Neural cell (in vitro differentiated cells): ENCODE measurements around the gene KCNMB2. TPM values are rescaled to one million over a fixed set of nuclear protein-coding genes. Genes with fewer than 3 reads are reported as not detected.

Experiments
- H2AFZ ChIP-seq: fragments of 200-600, 300-800 bp; sonication (generic), shearing (Covaris generic); 2 replicates; pipeline ENCODE4 v1.6.0; 2014; ENCODE audit warnings: low read depth, mild to moderate bottlenecking, antibody characterized with exemption, low read length, moderate library complexity
- H3F3A ChIP-seq: fragments of 200-600 bp; shearing (Covaris generic); 2 replicates; pipeline ENCODE4 v1.6.1; 2016; ENCODE audit warnings: mild to moderate bottlenecking, moderate library complexity, mixed read lengths, antibody characterized with exemption, low read length; ENCODE audit not compliant: insufficient read depth, poor library complexity, severe bottlenecking
- H3K27ac ChIP-seq: fragments of 200-600, 300-800 bp; sonication (generic), shearing (Covaris generic); 2 replicates; pipeline ENCODE4 v1.5.1; 2014; ENCODE audit warnings: mild to moderate bottlenecking, low read length, moderate library complexity
- H3K27me3 ChIP-seq: fragments of 300-800, 200-600 bp; sonication (generic), shearing (Covaris generic); 2 replicates; pipeline ENCODE4 v1.6.0; 2014; ENCODE audit warnings: mild to moderate bottlenecking, low read depth, low read length, moderate library complexity; ENCODE audit not compliant: insufficient read depth
- H3K36me3 ChIP-seq: fragments of 300-800, 200-600 bp; sonication (generic), shearing (Covaris generic); 2 replicates; pipeline ENCODE4 v1.5.1; 2014; ENCODE audit warnings: mild to moderate bottlenecking, antibody characterized with exemption, low read length, moderate library complexity; ENCODE audit not compliant: insufficient read depth
- H3K4me2 ChIP-seq: fragments of 300-800, 200-600 bp; sonication (generic), shearing (Covaris generic); 2 replicates; pipeline ENCODE4 v1.6.0; 2014; ENCODE audit warnings: mild to moderate bottlenecking, low read length
- H3K4me3 ChIP-seq: fragments of 300-800, 200-600 bp; sonication (generic), shearing (Covaris generic); 2 replicates; pipeline ENCODE4 v1.5.1; 2014; ENCODE audit warnings: mild to moderate bottlenecking, low read length, moderate library complexity
- H3K79me2 ChIP-seq: fragments of 200-600 bp; shearing (Covaris generic); replicated peaks from 2 replicates; pipeline ENCODE4 v1.6.0; 2014; ENCODE audit warnings: mild to moderate bottlenecking, low read length, moderate library complexity; ENCODE audit not compliant: insufficient read depth
- H3K9ac ChIP-seq: fragments of 300-800, 200-600 bp; sonication (generic), shearing (Covaris generic); 2 replicates; pipeline ENCODE4 v1.6.1; 2016; ENCODE audit warnings: mild to moderate bottlenecking, low read length, mixed read lengths
- H3K9me2 ChIP-seq: fragments of 200-600 bp; shearing (Covaris generic); 2 replicates; pipeline ENCODE4 v1.6.1; 2016; ENCODE audit warnings: mild to moderate bottlenecking, low read length, mixed read lengths; ENCODE audit not compliant: insufficient read depth
- H3K9me3 ChIP-seq: fragments of 200-600, 300-800 bp; sonication (generic), shearing (Covaris generic); 2 replicates; pipeline ENCODE4 v1.6.1; 2016; ENCODE audit warnings: mild to moderate bottlenecking, mixed run types, low read length, moderate library complexity, mixed read lengths
- H4K20me1 ChIP-seq: fragments of 200-600 bp; shearing (Covaris generic); 2 replicates; pipeline ENCODE4 v1.6.1; 2016; ENCODE audit warnings: mild to moderate bottlenecking, mixed run types; ENCODE audit not compliant: insufficient read depth
- EP300 ChIP-seq: fragments of 450-650 bp; conservative IDR thresholded peaks from 2 replicates; pipeline ENCODE4 v1.6.1; 2014; ENCODE audit warnings: antibody characterized with exemption, mild to moderate bottlenecking, moderate library complexity; ENCODE audit not compliant: poor library complexity, severe bottlenecking
- EZH2 ChIP-seq: fragments of 200-600, 300-800 bp; shearing (Covaris generic), sonication (generic); IDR thresholded peaks from 2 replicates; pipeline ENCODE4 v1.6.1; 2014; ENCODE audit warnings: antibody characterized with exemption, low read length, borderline replicate concordance, mild to moderate bottlenecking; ENCODE audit not compliant: insufficient read depth, poor library complexity, severe bottlenecking
- MXI1 ChIP-seq: fragments of 450-650 bp; conservative IDR thresholded peaks from 2 replicates; pipeline ENCODE4 v1.6.1; 2014; ENCODE audit warnings: antibody characterized with exemption, mild to moderate bottlenecking; ENCODE audit not compliant: poor library complexity, severe bottlenecking
- POLR2AphosphoS5 ChIP-seq: IDR thresholded peaks from 2 replicates; pipeline ENCODE4 v1.6.1; 2012
- RAD21 ChIP-seq: fragments of 450-650 bp; conservative IDR thresholded peaks from 2 replicates; pipeline ENCODE4 v1.6.1; 2014; ENCODE audit warnings: antibody characterized with exemption, mild to moderate bottlenecking, moderate library complexity
- SMC3 ChIP-seq: fragments of 450-650 bp; conservative IDR thresholded peaks from 2 replicates; pipeline ENCODE4 v1.6.1; 2014; ENCODE audit warnings: antibody characterized with exemption, mild to moderate bottlenecking, moderate library complexity; ENCODE audit not compliant: poor library complexity
- TAF1 ChIP-seq: IDR thresholded peaks from 2 replicates; pipeline ENCODE4 v1.6.1; 2012; ENCODE audit warnings: low read depth
- polyA plus RNA-seq: library from polyadenylated mRNA; depleted of rRNA; stranded (reverse); fragments of >200 nt; gene quantifications from 2 replicates; pipeline ENCODE4 v1.2.3, GENCODE V29; 2014
- TF ChIP-seq, protein P1 (sequence below): IDR thresholded peaks from 2 replicates; pipeline ENCODE4 v1.6.1; 2012; ENCODE audit warnings: borderline replicate concordance
- TF ChIP-seq, protein P2 (sequence below): fragments of 450-650 bp; IDR thresholded peaks from 2 replicates; pipeline ENCODE4 v1.5.1; 2014; ENCODE audit warnings: antibody characterized with exemption, mild to moderate bottlenecking, moderate library complexity; ENCODE audit not compliant: poor library complexity, severe bottlenecking

KCNMB2 gene
- polyA plus RNA-seq, 1 donor from 2014 or later, result 0.93 TPM

DNA sequence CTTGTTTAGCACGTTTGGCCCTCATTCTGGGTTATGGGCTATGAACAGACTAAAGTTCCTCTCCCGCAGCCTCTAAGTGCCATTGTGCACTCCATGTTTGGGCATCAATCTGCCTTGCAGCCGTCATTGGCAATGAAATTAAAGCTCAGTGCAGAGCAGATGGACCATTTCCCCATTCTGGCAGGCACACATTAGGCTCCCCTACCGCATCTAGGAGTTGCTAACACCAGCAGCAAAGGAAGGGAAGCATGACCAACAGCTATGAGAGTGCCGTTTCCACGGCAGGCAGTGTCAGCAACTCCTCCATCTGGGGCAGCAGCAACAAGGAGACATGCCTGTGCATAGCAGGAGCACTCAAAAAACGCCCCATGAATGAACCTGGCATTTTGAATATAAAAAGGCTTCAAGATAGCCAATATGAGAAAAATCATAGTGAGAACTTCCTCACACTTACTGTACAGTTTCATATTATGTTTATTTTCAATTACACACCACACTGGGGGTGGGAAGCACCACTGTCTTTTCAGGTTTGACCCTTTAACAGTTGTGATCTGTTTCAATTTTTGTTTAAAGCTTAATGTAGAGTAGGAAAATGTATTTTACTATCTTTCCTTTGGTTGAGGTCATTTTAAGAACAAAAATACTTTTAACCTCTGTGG, 218.7 kb downstream of the KCNMB2 start:
- no peak overlapping the region for H3K27ac ChIP-seq

DNA sequence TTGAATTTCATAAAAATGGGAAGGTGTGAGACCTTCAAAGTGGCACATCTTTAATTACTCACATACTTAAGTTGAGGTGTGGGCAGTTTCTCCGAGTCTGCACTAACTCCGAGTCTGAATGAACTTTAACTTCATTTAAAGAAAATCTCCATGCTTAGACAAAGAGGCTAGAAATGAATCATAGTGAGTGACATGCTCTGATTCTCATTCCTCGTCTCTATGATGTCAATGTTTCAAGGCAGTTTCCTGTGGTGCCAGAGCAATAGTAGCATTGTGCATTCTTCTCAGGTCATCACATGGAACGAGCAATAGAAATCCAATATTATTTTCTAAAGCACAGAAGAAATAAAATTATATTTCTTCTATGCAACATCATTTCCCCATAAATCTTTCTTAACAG, 224.8 kb downstream of the KCNMB2 start:
- Histone ChIP-seq H3K27me3 (no peaks in the 10 kb centered on the region), H3K36me3 (no peaks in the 10 kb centered on the region), H2AFZ (no peak overlapping the region), H3K4me2 (no peak overlapping the region), H3F3A (no peaks in the 10 kb centered on the region), H4K20me1 (no peaks in the 10 kb centered on the region), H3K27ac (no peak overlapping the region), H3K9me3 (no peaks in the 10 kb centered on the region), H3K9ac (no peak overlapping the region), H3K9me2 (no peaks in the 10 kb centered on the region), H3K4me3 (no peak overlapping the region), H3K79me2 (no peaks in the 10 kb centered on the region)
- no peak for TF ChIP-seq MXI1
- TF ChIP-seq, protein P1, sequence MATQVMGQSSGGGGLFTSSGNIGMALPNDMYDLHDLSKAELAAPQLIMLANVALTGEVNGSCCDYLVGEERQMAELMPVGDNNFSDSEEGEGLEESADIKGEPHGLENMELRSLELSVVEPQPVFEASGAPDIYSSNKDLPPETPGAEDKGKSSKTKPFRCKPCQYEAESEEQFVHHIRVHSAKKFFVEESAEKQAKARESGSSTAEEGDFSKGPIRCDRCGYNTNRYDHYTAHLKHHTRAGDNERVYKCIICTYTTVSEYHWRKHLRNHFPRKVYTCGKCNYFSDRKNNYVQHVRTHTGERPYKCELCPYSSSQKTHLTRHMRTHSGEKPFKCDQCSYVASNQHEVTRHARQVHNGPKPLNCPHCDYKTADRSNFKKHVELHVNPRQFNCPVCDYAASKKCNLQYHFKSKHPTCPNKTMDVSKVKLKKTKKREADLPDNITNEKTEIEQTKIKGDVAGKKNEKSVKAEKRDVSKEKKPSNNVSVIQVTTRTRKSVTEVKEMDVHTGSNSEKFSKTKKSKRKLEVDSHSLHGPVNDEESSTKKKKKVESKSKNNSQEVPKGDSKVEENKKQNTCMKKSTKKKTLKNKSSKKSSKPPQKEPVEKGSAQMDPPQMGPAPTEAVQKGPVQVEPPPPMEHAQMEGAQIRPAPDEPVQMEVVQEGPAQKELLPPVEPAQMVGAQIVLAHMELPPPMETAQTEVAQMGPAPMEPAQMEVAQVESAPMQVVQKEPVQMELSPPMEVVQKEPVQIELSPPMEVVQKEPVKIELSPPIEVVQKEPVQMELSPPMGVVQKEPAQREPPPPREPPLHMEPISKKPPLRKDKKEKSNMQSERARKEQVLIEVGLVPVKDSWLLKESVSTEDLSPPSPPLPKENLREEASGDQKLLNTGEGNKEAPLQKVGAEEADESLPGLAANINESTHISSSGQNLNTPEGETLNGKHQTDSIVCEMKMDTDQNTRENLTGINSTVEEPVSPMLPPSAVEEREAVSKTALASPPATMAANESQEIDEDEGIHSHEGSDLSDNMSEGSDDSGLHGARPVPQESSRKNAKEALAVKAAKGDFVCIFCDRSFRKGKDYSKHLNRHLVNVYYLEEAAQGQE, result no peak
- no peak for TF ChIP-seq TAF1
- no peak for TF ChIP-seq SMC3
- TF ChIP-seq RAD21, result no peak
- TF ChIP-seq, protein P2, sequence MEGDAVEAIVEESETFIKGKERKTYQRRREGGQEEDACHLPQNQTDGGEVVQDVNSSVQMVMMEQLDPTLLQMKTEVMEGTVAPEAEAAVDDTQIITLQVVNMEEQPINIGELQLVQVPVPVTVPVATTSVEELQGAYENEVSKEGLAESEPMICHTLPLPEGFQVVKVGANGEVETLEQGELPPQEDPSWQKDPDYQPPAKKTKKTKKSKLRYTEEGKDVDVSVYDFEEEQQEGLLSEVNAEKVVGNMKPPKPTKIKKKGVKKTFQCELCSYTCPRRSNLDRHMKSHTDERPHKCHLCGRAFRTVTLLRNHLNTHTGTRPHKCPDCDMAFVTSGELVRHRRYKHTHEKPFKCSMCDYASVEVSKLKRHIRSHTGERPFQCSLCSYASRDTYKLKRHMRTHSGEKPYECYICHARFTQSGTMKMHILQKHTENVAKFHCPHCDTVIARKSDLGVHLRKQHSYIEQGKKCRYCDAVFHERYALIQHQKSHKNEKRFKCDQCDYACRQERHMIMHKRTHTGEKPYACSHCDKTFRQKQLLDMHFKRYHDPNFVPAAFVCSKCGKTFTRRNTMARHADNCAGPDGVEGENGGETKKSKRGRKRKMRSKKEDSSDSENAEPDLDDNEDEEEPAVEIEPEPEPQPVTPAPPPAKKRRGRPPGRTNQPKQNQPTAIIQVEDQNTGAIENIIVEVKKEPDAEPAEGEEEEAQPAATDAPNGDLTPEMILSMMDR, result no peak
- no peak for TF ChIP-seq POLR2AphosphoS5
- no peak for TF ChIP-seq EZH2
- TF ChIP-seq EP300, result no peak

More for the DNA sequence above, 218.7 kb downstream of the KCNMB2 start:
- Histone ChIP-seq H3F3A (no peaks in the 10 kb centered on the region), H2AFZ (no peak overlapping the region), H3K79me2 (no peaks in the 10 kb centered on the region), H3K4me2 (no peak overlapping the region), H3K27me3 (no peaks in the 10 kb centered on the region), H4K20me1 (no peaks in the 10 kb centered on the region), H3K9me2 (no peaks in the 10 kb centered on the region), H3K36me3 (no peaks in the 10 kb centered on the region), H3K4me3 (no peak overlapping the region), H3K9ac (no peak overlapping the region), H3K9me3 (no peaks in the 10 kb centered on the region)
- TF ChIP-seq TAF1 (no peak), EP300 (no peak), EZH2 (no peak), RAD21 (no peak), SMC3 (no peak)
- TF ChIP-seq, protein P1, result no peak
